NK-92 treated with Interleukin-12 subunit alpha and Interleukin-12 subunit beta, amount 100 ng/mL, for 24 hours (cell line): ENCODE measurements around the gene PPP1R7.

Source experiments
- DNase-seq: peaks from one replicate; lab custom pipeline; 2025; lab: John Stamatoyannopoulos, UW

Gene PPP1R7

DNA sequence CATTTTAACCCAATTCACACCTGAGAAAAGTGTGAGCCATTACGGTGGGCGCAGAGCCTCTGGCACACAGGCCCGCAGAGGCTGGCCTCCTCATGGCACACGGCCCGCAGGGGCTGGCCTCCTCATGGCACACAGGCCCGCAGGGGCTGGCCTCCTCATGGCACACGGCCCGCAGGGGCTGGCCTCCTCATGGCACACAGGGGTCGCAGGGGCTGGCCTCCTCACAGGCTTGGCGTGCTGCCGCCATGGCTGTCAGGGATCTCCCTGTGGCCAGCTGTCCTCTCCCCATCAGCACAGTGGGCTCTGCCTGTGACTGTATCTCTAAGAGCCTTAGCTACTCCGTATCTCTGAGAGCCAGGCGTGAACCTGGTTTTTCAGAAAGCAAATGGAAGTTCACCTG, 62.8 kb downstream of the PPP1R7 start:
- DNase-seq = no peak

GRCh38 chr2:241213567-241213966, 63.3 kb downstream of the PPP1R7 start:
- DNase-seq = no peak

GRCh38 chr2:241214209-241214608, 63.9 kb downstream of the PPP1R7 start:
- no peak for DNase-seq

- DNase-seq = no peak
Observed at GRCh38 chr2:241214766-241215165, 64.5 kb downstream of the PPP1R7 start.

DNA sequence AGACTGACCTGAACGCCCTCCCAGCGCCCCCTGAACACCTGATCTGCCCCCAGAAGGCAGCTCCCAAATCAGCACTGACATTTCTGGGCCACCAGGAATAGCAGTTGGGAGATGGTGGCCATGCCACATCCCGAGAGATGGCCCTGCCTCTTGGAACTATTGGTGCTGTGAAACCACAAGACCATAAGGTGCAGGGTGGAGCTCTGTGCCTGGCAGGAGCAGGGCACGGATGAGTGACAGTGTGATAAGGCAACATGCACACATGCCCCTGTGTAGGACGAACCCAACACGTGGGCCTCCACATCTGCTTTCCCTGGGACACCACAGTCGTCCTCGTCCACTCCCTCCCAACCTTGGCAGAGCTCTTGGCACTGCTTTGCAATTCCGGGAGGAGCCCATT, 65.2 kb downstream of the PPP1R7 start:
- no peak for DNase-seq

GRCh38 chr2:241216211-241216761, 66.0 kb downstream of the PPP1R7 start:
- DNase-seq = no peak

DNA sequence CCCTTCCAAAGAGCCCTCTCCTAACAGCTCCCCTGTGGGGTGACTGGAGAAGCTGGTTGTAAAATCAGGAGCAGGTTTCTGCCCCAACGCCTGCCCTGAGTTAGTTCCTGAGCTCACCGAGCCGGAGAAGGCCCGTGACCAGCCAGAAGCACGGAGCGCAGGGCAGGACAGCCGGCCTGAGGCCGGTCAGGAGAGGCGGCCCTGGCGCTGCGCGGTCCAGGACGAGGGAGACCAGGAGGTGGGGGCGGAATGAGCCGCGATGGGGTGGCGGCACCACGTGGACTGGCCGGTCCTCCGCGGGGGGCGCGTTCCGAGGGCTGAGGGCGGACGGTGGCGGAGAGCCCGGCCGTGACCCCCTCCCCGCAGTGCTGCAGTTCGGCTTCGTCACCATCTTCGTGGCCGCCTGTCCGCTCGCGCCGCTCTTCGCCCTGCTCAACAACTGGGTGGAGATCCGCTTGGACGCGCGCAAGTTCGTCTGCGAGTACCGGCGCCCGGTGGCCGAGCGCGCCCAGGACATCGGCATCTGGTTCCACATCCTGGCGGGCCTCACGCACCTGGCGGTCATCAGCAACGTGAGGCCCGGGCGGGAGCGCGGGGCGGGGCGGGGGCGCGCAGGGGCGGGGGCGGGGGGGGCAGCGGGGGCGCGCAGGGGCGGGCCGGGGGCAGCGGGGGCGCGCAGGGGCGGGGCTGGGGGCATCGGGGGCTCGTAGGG, 67.2 kb downstream of the PPP1R7 start:
- DNase-seq = no peak

DNA sequence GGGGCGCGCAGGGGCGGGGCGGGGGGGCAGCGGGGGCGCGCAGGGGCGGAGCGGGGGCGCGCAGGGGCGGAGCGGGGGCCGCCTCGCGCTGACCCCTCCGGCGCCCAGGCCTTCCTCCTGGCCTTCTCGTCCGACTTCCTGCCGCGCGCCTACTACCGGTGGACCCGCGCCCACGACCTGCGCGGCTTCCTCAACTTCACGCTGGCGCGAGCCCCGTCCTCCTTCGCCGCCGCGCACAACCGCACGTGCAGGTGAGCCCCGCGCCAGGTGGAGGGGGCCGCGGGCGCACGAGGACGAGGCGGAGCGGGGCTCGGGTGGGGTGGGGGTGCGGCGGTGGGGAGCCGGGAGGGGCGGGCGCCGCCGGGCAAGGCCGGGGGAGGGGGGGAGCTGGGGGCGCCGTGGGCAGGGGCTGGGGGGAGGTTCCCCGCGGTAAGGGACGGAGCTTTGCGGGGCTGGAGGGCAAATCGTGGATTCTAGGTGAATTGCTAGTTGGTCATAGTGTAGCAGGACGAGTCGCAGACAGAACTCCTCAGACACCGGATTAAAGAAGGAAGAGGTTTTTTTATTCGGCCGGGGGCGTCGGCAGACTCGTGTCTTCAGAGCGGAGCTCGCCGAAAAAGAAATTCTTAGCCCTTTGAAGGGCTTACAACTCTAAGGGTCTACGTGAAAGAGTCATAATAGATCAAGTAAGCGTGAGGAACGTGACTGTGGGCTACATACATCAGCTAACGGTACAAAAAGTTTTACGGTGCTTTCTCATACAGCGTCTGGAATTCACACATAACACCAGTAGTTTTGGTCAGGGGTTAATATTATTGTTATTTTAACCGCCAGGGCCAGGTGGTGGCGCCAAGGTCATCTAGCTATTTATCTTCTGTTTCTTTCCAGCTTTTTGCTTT, 68.1 kb downstream of the PPP1R7 start:
- no peak for DNase-seq

GRCh38 chr2:241219030-241219382, 68.7 kb downstream of the PPP1R7 start:
- DNase-seq = no peak

DNA sequence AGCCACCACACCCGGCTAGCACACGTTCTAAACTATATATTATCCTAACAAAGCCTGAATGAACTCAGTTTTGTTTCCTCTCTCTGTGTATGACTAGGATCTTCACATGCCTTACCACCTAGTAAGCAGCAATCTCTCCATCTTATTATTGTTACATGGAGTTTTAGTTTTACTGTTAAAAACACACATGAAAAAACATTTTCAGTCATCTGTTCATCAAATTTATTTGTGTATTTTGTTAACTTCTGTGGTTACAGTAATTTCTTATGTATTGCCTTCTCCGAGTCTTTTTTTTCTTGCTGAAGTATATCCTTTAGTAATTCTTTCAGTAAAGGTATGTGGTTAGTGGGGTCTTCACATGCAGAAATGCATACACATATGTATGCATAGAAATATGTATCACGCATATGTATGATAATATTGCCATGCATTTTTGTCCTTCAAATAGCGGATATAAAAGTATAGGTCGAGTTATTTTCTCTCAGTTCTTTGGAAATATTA, 69.6 kb downstream of the PPP1R7 start:
- DNase-seq = no peak

DNA sequence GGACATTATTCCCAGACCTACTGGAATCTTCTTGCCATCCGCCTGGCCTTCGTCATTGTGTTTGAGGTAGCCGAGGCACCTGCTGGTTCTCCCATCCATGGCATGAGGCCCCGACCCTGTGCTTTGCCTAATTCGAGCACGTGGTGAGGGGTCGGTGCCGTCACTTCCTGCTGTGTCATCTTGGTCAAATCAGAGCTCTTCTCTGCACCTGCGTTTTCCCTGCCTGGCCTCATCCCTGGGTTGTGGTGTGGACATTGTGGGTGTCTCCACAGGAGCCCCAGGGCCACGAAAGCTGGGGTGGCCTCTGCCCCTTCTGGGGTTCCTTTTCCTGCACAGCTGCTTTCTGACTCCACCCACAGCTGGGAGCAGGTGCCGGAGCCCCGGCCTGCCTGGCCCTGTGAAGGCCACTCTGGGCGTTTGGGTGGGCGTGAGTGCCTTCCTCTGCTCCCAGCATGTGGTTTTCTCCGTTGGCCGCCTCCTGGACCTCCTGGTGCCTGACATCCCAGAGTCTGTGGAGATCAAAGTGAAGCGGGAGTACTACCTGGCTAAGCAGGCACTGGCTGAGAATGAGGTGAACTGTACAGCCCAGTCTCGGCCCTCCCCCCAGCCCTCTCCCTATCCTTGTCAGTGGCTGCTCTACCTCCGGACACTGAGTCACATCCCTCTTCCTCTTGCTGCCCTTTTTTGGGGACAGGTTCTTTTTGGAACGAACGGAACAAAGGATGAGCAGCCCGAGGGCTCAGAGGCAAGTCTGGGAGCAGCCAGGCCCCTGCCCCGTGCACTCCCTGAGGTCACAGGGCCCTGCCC, 73.1 kb downstream of the PPP1R7 start:
- DNase-seq = no peak

GRCh38 chr2:241224018-241224850, 74.0 kb downstream of the PPP1R7 start:
- DNase-seq = no peak

GRCh38 chr2:241224851-241225438, 74.7 kb downstream of the PPP1R7 start:
- DNase-seq = no peak

DNA sequence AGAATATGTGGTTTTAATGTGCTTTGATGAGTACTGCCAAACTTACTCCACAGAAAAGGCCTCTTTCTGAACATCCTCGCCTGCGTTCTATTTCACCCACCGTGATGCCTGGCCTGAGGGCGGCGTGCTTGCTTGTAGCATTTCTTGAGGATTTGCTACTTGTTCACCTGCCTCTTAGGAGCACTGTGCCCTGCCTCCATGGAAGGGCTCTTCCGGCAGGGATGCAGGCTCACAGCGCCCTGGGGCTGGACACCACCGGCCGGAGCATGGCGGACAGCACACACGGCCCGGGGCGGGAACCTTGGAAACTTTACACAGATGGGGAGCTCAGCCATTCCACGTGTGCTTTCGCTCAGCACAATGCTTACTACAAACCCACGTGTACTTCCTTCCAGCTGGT, 75.3 kb downstream of the PPP1R7 start:
- DNase-seq = no peak

DNA sequence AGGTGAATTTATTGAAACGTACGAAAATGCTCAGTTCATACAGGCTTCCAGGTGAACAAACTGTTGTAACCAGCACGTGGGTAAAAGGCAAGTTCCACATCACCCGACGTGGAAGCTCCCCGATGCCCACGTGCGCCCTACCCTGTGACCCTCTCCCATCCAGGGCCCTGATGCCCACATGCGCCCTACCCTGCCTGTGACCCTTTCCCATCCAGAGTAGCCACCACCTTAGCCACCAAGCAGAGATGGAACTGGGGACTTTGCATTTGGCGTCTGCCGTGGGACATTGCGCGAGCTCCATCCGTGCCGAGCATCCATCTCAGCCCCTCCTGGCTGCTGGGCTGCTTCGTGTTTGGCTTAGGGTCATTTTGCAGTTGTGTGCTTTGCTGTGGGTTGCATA, 75.7 kb downstream of the PPP1R7 start:
- no peak for DNase-seq

GRCh38 chr2:241226723-241227572, 76.7 kb downstream of the PPP1R7 start:
- no peak for DNase-seq

DNA sequence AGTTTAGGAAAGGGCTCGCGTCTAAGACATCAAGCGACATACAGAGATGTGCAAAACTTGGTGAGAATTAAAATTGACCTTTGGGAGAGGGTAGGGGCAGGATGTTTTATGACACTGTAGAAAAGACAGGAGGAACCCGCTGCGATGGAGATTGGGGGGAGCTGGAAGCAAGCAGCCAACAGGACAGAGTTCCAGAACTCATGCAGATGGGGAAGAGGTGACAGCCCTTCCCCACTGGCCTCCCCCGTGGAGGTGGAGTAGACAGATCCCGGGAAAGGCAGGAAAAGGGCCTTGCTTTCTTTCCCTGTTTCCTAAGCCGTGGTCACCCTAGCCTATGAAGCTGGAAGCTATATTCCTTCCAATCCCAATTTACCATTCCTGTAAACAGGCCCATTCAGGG, 77.3 kb downstream of the PPP1R7 start:
- no peak for DNase-seq

DNA sequence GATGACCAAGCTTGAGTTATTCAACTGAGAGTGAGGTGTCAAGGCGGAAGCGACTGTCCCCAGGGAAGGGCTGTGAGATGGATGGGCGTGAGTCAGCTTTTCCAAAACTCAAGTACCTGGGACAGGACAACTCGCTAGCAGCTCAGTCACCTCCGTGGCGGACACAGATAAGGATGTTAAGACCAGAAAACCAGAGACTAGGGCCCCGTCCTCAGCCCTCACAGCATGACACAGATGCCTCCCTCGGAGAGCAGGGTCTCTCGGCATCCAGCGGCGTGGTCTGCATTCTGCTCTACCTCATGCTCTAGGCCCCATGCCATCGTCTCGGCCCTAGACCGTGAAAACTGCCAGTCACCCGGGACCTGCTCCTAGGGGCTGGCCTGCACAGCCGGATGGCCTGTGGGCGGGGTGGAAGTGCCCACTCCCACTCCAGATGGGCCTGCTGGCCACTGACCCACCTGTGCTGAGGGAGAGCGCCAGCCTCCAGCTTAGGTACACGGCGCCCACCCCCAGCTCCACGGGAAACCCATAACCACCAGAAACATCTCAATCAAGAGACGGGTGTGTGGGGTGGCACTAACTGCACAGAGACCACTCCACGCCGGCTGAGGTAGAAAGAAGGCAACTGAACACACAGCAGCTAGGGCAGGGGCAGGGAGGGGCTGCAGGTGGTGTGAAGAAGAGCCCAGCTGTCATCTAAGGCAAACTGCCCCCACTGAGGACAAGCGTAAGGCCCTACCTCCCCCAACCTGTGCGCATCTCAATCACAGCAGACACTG, 78.0 kb downstream of the PPP1R7 start:
- DNase-seq = no peak

DNA sequence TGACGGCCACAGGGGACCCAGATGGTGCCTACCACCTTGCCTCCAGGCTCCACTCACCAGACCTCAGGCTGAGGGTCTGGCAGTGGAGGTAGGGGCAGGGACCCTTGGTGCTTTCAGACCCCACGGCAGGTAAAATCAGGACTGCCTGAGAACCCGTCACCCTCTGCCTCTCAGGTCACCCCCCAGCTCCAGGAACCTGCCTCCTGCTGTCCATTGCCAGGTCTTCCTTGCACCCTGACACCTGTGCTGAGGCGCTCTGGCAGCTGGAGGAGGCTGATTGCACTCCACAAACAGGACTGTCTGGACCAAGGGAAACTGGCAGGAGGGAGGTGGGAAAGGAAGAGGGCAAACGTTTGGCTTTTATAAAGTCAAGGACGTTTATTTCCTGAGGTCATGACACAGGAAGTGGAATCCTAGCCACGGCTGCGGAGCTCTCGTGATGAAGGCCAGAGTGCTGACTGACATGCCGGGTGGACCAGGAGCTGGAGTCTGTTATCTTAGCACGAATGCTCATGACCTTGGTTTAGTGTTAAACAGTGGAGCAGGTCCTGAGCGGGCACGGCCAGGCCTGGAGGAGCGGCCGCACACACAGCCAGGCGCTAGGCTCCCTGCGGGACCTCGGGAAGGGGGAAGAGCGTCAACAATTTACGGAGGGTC, 78.7 kb downstream of the PPP1R7 start:
- DNase-seq = no peak
